MV-4-11 (cell line): ENCODE results near the gene TEX35.
"Not testable (repeated sequence)": the region's sequence is repeated elsewhere in the genome, so short reads cannot be mapped to it uniquely, and the experiment has no call there.

Experiments used
- DNase-seq: peaks from one replicate; lab custom pipeline; 2025; lab: John Stamatoyannopoulos, UW

The TEX35 gene

GRCh38 chr1:178495158-178495557 lies 17.8 kb upstream of the TEX35 start:
- no peak for DNase-seq

- DNase-seq, result no peak
Observed at GRCh38 chr1:178495741-178496409, 17.0 kb upstream of the TEX35 start.

- no peak for DNase-seq
Observed at GRCh38 chr1:178496410-178497135, 16.3 kb upstream of the TEX35 start, which contains the start of gene CLEC20A. Gene CLEC20A, minus strand, starts transcription at chr1:178496964. Its CDS starts 25 bp downstream, at chr1:178496939.

- no peak for DNase-seq
Observed at GRCh38 chr1:178497903-178498478, 14.9 kb upstream of the TEX35 start.

GRCh38 chr1:178498896-178499675 lies 13.8 kb upstream of the TEX35 start:
- DNase-seq, result no peak

- no peak for DNase-seq
Observed at GRCh38 chr1:178500091-178500770, 12.7 kb upstream of the TEX35 start.

- no peak for DNase-seq
Observed at GRCh38 chr1:178500936-178501554, 11.9 kb upstream of the TEX35 start.

- peak; percentile 35 for DNase-seq
Observed at GRCh38 chr1:178501705-178502329, 11.1 kb upstream of the TEX35 start.

- DNase-seq, result no peak
Observed at GRCh38 chr1:178502330-178502714, 10.6 kb upstream of the TEX35 start.

GRCh38 chr1:178502856-178503255 lies 10.1 kb upstream of the TEX35 start:
- no peak for DNase-seq

GRCh38 chr1:178503316-178503715 lies 9.6 kb upstream of the TEX35 start:
- DNase-seq, result not testable (repeated sequence)

- no peak for DNase-seq
Observed at GRCh38 chr1:178503849-178504248, 9.1 kb upstream of the TEX35 start.

- no peak for DNase-seq
Observed at GRCh38 chr1:178504286-178504685, 8.6 kb upstream of the TEX35 start.

- DNase-seq, result no peak
Observed at GRCh38 chr1:178506177-178506576, 6.7 kb upstream of the TEX35 start.

GRCh38 chr1:178506669-178507068 lies 6.2 kb upstream of the TEX35 start:
- DNase-seq, result no peak

- no peak for DNase-seq
Observed at GRCh38 chr1:178509414-178510007, 3.4 kb upstream of the TEX35 start.

- no peak for DNase-seq
Observed at GRCh38 chr1:178510155-178510554, 2.8 kb upstream of the TEX35 start.

- no peak for DNase-seq
Observed at GRCh38 chr1:178513278-178513983, 522 bp downstream of the TEX35 start.

GRCh38 chr1:178516110-178516509 lies 3.2 kb downstream of the TEX35 start:
- no peak for DNase-seq

GRCh38 chr1:178518894-178519293 lies 6.0 kb downstream of the TEX35 start:
- DNase-seq, result no peak
